ENCODE results near the gene ESRP2. TPM values are rescaled to one million over a fixed set of nuclear protein-coding genes. Genes with fewer than 3 reads are reported as not detected.

The ESRP2 gene
- total and polyA plus RNA-seq, 4 donors = 22.5 to 65.5 (median 39.3) TPM

- Histone ChIP-seq H3K9ac (ENCODE audit: insufficient read depth in 1 of 2, low read length in 2 of 2) (no peak overlapping the region), H3K36me3 (ENCODE audit: control insufficient read depth in 4 of 4, insufficient read depth in 4 of 4, low read length in 4 of 4) (peaks cover 0 to 45% (median 6%) of the 10 kb centered on the region in 4 donors), H3K4me3 (no peak overlapping the region), H3K4me1 (ENCODE audit: control insufficient read depth in 5 of 5, insufficient read depth in 5 of 5, low read length in 5 of 5) (peaks cover 0 to 9% (median 1%) of the 10 kb centered on the region in 5 donors), H3K27ac (ENCODE audit: low read depth in 1 of 2, low read length in 1 of 2) (peak overlapping the region in 1 of 2 donors; percentile 94), H3K9me3 (ENCODE audit: control insufficient read depth in 4 of 4, insufficient read depth in 3 of 4, low read length in 3 of 4) (no peaks in the 10 kb centered on the region), H3K27me3 (ENCODE audit: control insufficient read depth in 3 of 3, insufficient read depth in 3 of 3, low read length in 2 of 3) (no peaks in the 10 kb centered on the region)
- WGBS, 2 donors = 78 to 90% methylated on average over 6 of the region's 6 CpGs
- TF ChIP-seq CTCF (IDR thresholded peaks at IDR 0.05; ENCODE audit: control extremely low read depth, extremely low read depth) = no peak
- ATAC-seq (ENCODE audit: insufficient read depth, low FRiP score) (no peak), DNase-seq (no peak)
These were observed 15.0 kb upstream of the ESRP2 start for GRCh38 chr16:68250951-68251350.

GRCh38 chr16:68249371-68249770 lies 13.4 kb upstream of the ESRP2 start:
- H3K4me1 ChIP-seq (ENCODE audit: control insufficient read depth in 5 of 5, insufficient read depth in 5 of 5, low read length in 5 of 5) = peaks cover under 1 to 14% (median 7%) of the 10 kb centered on the region in 5 donors
- ATAC-seq (ENCODE audit: insufficient read depth, low FRiP score) (no peak), DNase-seq (no peak)
- WGBS, 2 donors = 91 to 96% methylated on average over 4 of the region's 4 CpGs
- no peak overlapping the region for H3K9ac ChIP-seq (ENCODE audit: insufficient read depth in 1 of 2, low read length in 2 of 2)
- H3K27me3 ChIP-seq (ENCODE audit: control insufficient read depth in 3 of 3, insufficient read depth in 3 of 3, low read length in 2 of 3) = no peaks in the 10 kb centered on the region
- no peak overlapping the region for H3K4me3 ChIP-seq
- no peak for TF ChIP-seq CTCF (IDR thresholded peaks at IDR 0.05; ENCODE audit: control extremely low read depth, extremely low read depth)
- peaks cover 0 to 2% (median 0%) of the 10 kb centered on the region in 4 donors for H3K9me3 ChIP-seq (ENCODE audit: control insufficient read depth in 4 of 4, insufficient read depth in 3 of 4, low read length in 3 of 4)
- H3K36me3 ChIP-seq (ENCODE audit: control insufficient read depth in 4 of 4, insufficient read depth in 4 of 4, low read length in 4 of 4) = peaks cover 0 to 31% (median 0%) of the 10 kb centered on the region in 4 donors
- peak overlapping the region in 1 of 2 donors; percentile 13 for H3K27ac ChIP-seq (ENCODE audit: low read depth in 1 of 2, low read length in 1 of 2)

- no peak overlapping the region for H3K4me3 ChIP-seq
- peaks cover 0 to 21% (median 0%) of the 10 kb centered on the region in 4 donors for H3K36me3 ChIP-seq (ENCODE audit: control insufficient read depth in 4 of 4, insufficient read depth in 4 of 4, low read length in 4 of 4)
- no peak overlapping the region for H3K9ac ChIP-seq (ENCODE audit: insufficient read depth in 1 of 2, low read length in 2 of 2)
- peaks cover 0 to 2% (median 0%) of the 10 kb centered on the region in 4 donors for H3K9me3 ChIP-seq (ENCODE audit: control insufficient read depth in 4 of 4, insufficient read depth in 3 of 4, low read length in 3 of 4)
- H3K27ac ChIP-seq (ENCODE audit: low read depth in 1 of 2, low read length in 1 of 2) = peak overlapping the region; percentile 37 to 87
- no peaks in the 10 kb centered on the region for H3K27me3 ChIP-seq (ENCODE audit: control insufficient read depth in 3 of 3, insufficient read depth in 3 of 3, low read length in 2 of 3)
- H3K4me1 ChIP-seq (ENCODE audit: control insufficient read depth in 5 of 5, insufficient read depth in 5 of 5, low read length in 5 of 5) = peaks cover 3 to 17% (median 10%) of the 10 kb centered on the region in 5 donors
- ATAC-seq (ENCODE audit: insufficient read depth, low FRiP score) (no peak), DNase-seq (no peak)
- TF ChIP-seq CTCF (IDR thresholded peaks at IDR 0.05; ENCODE audit: control extremely low read depth, extremely low read depth) = no peak
- WGBS, 2 donors = 75 to 98% methylated on average over 4 of the region's 4 CpGs
These were observed 12.0 kb upstream of the ESRP2 start for GRCh38 chr16:68247932-68248331.

- H3K36me3 ChIP-seq (ENCODE audit: control insufficient read depth in 4 of 4, insufficient read depth in 4 of 4, low read length in 4 of 4) = peaks cover 0 to 17% (median 0%) of the 10 kb centered on the region in 4 donors
- ATAC-seq (ENCODE audit: insufficient read depth, low FRiP score) = no peak
- no peaks in the 10 kb centered on the region for H3K27me3 ChIP-seq (ENCODE audit: control insufficient read depth in 3 of 3, insufficient read depth in 3 of 3, low read length in 2 of 3)
- no peak for DNase-seq
- H3K4me3 ChIP-seq = no peak overlapping the region
- H3K9me3 ChIP-seq (ENCODE audit: control insufficient read depth in 4 of 4, insufficient read depth in 3 of 4, low read length in 3 of 4) = peaks cover 0 to 2% (median 0%) of the 10 kb centered on the region in 4 donors
- no peak for TF ChIP-seq CTCF (IDR thresholded peaks at IDR 0.05; ENCODE audit: control extremely low read depth, extremely low read depth)
- 78 to 87% methylated on average over 4 of the region's 4 CpGs for WGBS, 2 donors
- peaks cover 3 to 17% (median 10%) of the 10 kb centered on the region in 5 donors for H3K4me1 ChIP-seq (ENCODE audit: control insufficient read depth in 5 of 5, insufficient read depth in 5 of 5, low read length in 5 of 5)
- peak overlapping the region; percentile 37 to 87 for H3K27ac ChIP-seq (ENCODE audit: low read depth in 1 of 2, low read length in 1 of 2)
- H3K9ac ChIP-seq (ENCODE audit: insufficient read depth in 1 of 2, low read length in 2 of 2) = no peak overlapping the region
These were observed 11.5 kb upstream of the ESRP2 start for GRCh38 chr16:68247400-68247799.
